Activated T-cell treated with anti-CD3 and anti-CD28 coated beads, Interleukin-2, amount 50 U/mL, for 72 hours (primary cell): ENCODE results near the gene CGB7. TPM values are rescaled to one million over a fixed set of nuclear protein-coding genes. Genes with fewer than 3 reads are reported as not detected.
"Not testable (repeated sequence)": the region's sequence is repeated elsewhere in the genome, so short reads cannot be mapped to it uniquely, and the experiment has no call there.

Experiments used
- ATAC-seq, 2 donors: fragments of 150-1000 bp; cut with Tn5 transposase; replicated peaks in 1 of 2; 2 replicates each; pipeline ENCODE4 v1.10.0; 2021; ENCODE audit warnings: moderate library complexity in 2 of 2, mild to moderate bottlenecking in 1 of 2
- DNase-seq, 2 donors: peaks; one replicate each; pipeline ENCODE4 v3.0.0; 2021 to 2022; ENCODE audit warnings: mixed read lengths in 1 of 2
- H3K27ac Mint-ChIP-seq: one replicate; pipeline ENCODE4 v1.8.0; 2022; ENCODE audit warnings: mild to moderate bottlenecking, moderate library complexity, mixed read lengths
- H3K27me3 Mint-ChIP-seq: one replicate; pipeline ENCODE4 v1.8.0; 2022; ENCODE audit warnings: low read depth, mixed read lengths
- H3K36me3 Mint-ChIP-seq, 2 donors: one replicate each; pipeline ENCODE4 v1.8.0; 2022; ENCODE audit warnings: mixed read lengths in 2 of 2, mild to moderate bottlenecking in 1 of 2; ENCODE audit not compliant: insufficient read depth in 2 of 2
- H3K4me1 Mint-ChIP-seq: one replicate; pipeline ENCODE4 v1.8.0; 2022; ENCODE audit warnings: low read depth, mixed read lengths
- H3K4me3 Mint-ChIP-seq, 2 donors: one replicate each; pipeline ENCODE4 v1.8.0; 2022; ENCODE audit warnings: mild to moderate bottlenecking in 2 of 2, mixed read lengths in 2 of 2, moderate library complexity in 2 of 2
- H3K9me3 Mint-ChIP-seq, 2 donors: one replicate each; pipeline ENCODE4 v1.8.0; 2022; ENCODE audit warnings: mixed read lengths in 2 of 2
- total RNA-seq, 2 donors: library from RNA; stranded (reverse); gene quantifications; one replicate each; pipeline ENCODE4 v1.2.3, GENCODE V29; 2022

The CGB7 gene
- total RNA-seq, 2 donors from 2014 or later: not detected

GRCh38 chr19:49065905-49066512 is 8.5 kb upstream of the CGB7 start:
- ATAC-seq (no peak), DNase-seq (no peak)
- Mint-ChIP-seq H3K27ac (no peak overlapping the region), H3K36me3 (peaks cover 0 to 1% of the 10 kb centered on the region in 2 donors), H3K27me3 (peaks cover 79% of the 10 kb centered on the region), H3K4me3 (no peak overlapping the region), H3K4me1 (no peaks in the 10 kb centered on the region), H3K9me3 (peaks cover 0 to 4% of the 10 kb centered on the region in 2 donors)

DNA sequence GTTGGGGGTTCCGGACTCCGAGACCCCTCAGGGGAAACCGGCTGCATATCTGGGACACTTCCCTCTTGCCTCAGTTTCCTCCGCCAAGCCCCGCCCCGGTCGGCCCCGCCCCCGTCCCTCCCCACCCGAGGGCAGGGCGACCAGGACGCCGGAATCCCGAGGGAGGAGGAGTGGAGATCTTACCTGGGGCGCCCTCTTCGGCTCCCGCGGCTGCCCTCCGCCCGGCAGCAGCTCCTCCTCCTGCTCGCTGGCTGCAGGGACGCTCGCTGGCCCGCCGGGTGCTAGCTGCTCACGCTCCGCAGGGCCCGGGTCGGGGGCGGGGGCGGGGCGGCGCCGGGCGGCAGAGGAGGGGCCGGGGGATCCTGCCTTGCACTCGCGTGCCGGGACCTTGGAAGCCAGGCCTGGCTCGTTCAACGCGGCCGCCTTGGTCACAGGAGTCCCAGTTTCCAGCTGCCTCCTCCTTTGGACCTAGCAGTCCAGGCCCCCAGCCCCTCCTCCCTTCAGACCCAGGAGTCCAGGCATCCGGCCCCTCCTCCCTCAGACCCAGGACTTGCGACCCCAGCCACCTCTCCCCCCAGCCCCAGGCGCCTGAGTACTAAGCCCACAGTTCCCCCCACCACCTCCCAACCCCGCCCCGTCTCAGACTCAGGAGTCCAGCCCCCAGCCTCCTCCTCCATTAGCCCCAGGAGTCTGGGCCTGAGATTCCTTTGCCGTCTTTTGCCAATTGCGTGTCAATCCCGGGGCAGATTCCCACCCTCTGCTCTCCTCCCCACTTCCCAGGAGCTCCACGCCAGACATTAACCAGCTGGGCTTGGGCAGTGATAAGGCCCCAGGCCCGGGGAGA is 7.4 kb upstream of the CGB7 start, which contains the start of gene NTF4:
NTF4 (minus strand) TSS at position 51 of the 844 bp plus-strand sequence. CDS start 2,821 bp downstream, outside the sequence.
- Mint-ChIP-seq H3K4me1 (no peaks in the 10 kb centered on the region), H3K27me3 (peaks cover 79% of the 10 kb centered on the region), H3K9me3 (peaks cover 0 to 4% of the 10 kb centered on the region in 2 donors), H3K27ac (no peak within 1 kb of the TSS), H3K4me3 (peak within 1 kb of the TSS in 1 of 2 donors; percentile 29), H3K36me3 (peaks cover 0 to 1% of the 10 kb centered on the region in 2 donors)
- DNase-seq (no peak), ATAC-seq (peak in 1 of 2 donors; percentile 17)

- ATAC-seq (no peak), DNase-seq (no peak)
- Mint-ChIP-seq H3K27me3 (peaks cover 78% of the 10 kb centered on the region), H3K9me3 (no peaks in the 10 kb centered on the region), H3K36me3 (no peaks in the 10 kb centered on the region), H3K4me1 (no peaks in the 10 kb centered on the region), H3K4me3 (peak overlapping the region in 1 of 2 donors; percentile 5), H3K27ac (no peak overlapping the region)
Measured at GRCh38 chr19:49064029-49064629, 6.6 kb upstream of the CGB7 start.

- Mint-ChIP-seq H3K9me3 (no peaks in the 10 kb centered on the region), H3K4me1 (peaks cover 17% of the 10 kb centered on the region), H3K27me3 (peaks cover 78% of the 10 kb centered on the region), H3K27ac (no peak overlapping the region), H3K4me3 (no peak overlapping the region), H3K36me3 (no peaks in the 10 kb centered on the region)
- ATAC-seq (peak in 1 of 2 donors; percentile 23), DNase-seq (peak in 1 of 2 donors; percentile 25)
Measured at GRCh38 chr19:49061445-49061844, 3.9 kb upstream of the CGB7 start.

DNA sequence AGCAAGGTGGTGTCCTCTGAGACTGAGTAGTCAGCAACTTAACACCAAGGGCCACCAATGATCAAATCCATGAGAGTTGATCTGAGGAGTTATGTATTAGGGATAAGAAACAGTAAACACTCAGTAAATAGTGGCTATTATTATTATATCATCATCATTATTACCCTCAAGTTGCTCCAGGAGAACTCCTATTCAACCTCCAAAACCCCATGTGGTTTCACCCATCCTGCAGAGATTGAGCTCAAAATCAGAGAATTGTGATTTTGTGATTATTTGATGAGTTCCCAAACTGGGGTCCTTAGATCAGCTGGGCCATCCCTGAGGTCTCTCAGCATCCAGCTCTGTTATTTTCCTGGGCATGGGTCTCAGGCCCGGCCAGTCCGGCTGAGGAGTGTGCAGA is 3.5 kb upstream of the CGB7 start:
- Mint-ChIP-seq H3K4me3 (no peak overlapping the region), H3K27ac (no peak overlapping the region), H3K9me3 (no peaks in the 10 kb centered on the region), H3K36me3 (no peaks in the 10 kb centered on the region), H3K27me3 (peaks cover 75% of the 10 kb centered on the region), H3K4me1 (peaks cover 21% of the 10 kb centered on the region)
- ATAC-seq (no peak), DNase-seq (no peak)

- DNase-seq (no peak), ATAC-seq (no peak)
- H3K4me3 Mint-ChIP-seq: no peak overlapping the region
- H3K4me1 Mint-ChIP-seq: peaks cover 25% of the 10 kb centered on the region
- no peaks in the 10 kb centered on the region for H3K36me3 Mint-ChIP-seq
- no peaks in the 10 kb centered on the region for H3K9me3 Mint-ChIP-seq
- peaks cover 66% of the 10 kb centered on the region for H3K27me3 Mint-ChIP-seq
- H3K27ac Mint-ChIP-seq: no peak overlapping the region
Measured at GRCh38 chr19:49059053-49059452, 1.5 kb upstream of the CGB7 start.

DNA sequence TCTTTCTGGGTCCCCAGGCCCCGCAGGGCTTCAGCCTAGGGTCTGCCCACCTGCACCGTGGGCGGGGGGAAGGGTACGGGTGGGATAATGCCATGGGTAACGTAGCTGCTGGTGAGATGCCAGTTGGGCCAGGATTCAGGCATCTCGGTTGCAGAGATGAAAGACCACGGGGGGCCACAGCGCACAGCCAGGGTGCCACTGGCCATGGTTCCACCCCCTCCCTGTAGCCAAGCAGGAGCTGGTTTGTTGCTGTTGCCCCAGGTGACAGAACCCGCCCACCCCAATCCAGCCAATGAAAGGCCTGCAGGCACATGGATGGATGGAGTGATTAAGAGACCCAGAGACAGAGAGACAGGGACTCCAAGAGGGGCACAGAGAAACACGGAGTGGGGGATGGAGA is 1.0 kb upstream of the CGB7 start:
- Mint-ChIP-seq H3K27me3 (peaks cover 63% of the 10 kb centered on the region), H3K4me1 (peaks cover 25% of the 10 kb centered on the region)
- peak in 1 of 2 donors; percentile 43 for ATAC-seq

GRCh38 chr19:49056902-49057596 is 500 bp downstream of the CGB7 start:
- Mint-ChIP-seq H3K4me1 (peaks cover 25% of the 10 kb centered on the region), H3K4me3 (peak overlapping the region; percentile 85 to 91), H3K27me3 (peaks cover 54% of the 10 kb centered on the region)
- ATAC-seq: peak in 1 of 2 donors; percentile 20
- H3K9me3 Mint-ChIP-seq, DNase-seq, H3K36me3 Mint-ChIP-seq, H3K27ac Mint-ChIP-seq: not testable (repeated sequence)

More for the DNA sequence above, 1.0 kb upstream of the CGB7 start:
- Mint-ChIP-seq H3K9me3 (no peaks in the 10 kb centered on the region), H3K4me3 (peak overlapping the region in 1 of 2 donors; percentile 91), H3K36me3 (no peaks in the 10 kb centered on the region), H3K27ac (no peak overlapping the region)
- DNase-seq: peak; percentile 39 to 57

DNA sequence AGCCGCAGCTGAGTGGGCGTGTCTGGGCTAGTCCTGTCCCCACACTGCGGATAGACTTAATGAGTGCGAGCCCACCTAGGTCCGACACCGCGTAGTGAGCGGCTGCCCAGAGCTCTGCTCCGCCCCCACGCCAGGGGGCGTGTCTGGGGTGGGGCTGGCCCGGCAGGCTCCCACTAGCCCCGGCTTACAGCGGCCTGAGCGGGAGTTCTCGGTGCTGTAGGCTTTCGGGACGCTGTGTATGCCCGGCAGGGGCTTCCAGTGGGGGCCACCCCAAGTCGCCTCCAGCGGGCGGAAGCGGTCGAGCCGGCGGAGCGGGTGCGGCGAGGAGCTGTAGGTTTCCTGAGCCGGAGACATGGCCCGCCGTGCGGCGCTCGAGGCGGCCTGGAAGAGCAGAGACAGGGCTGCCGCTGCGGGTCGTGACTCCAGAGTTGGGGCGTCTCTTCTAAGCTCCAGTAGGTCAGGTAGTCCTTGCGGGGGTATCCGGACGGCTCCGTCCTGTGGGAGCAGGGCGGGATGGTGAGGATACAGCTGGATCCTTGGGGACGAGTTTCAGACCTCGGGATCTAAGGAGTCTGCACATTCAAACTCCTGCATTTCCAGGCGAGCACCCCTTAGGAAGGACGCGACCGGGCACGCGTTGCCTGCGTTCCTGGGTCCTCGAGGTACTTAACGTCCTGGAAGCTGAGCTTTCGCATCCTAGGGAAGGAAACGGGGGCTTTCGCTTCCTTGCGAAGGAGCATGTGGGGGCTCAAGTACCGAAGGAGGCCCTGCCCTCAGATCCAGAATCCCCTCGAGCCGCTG is 1.2 kb downstream of the CGB7 start:
- ATAC-seq (peak; percentile 79 to 87), DNase-seq (peak; percentile 61 to 70)
- Mint-ChIP-seq H3K27ac (no peak overlapping the region), H3K4me1 (peaks cover 25% of the 10 kb centered on the region), H3K9me3 (no peaks in the 10 kb centered on the region), H3K36me3 (no peaks in the 10 kb centered on the region), H3K27me3 (peaks cover 49% of the 10 kb centered on the region), H3K4me3 (peak overlapping the region; percentile 85 to 91)

GRCh38 chr19:49050376-49051033 is 7.0 kb downstream of the CGB7 start:
- not testable (repeated sequence) for ATAC-seq, H3K36me3 Mint-ChIP-seq, H3K27me3 Mint-ChIP-seq, H3K4me3 Mint-ChIP-seq, DNase-seq, H3K27ac Mint-ChIP-seq, H3K9me3 Mint-ChIP-seq, H3K4me1 Mint-ChIP-seq

DNA sequence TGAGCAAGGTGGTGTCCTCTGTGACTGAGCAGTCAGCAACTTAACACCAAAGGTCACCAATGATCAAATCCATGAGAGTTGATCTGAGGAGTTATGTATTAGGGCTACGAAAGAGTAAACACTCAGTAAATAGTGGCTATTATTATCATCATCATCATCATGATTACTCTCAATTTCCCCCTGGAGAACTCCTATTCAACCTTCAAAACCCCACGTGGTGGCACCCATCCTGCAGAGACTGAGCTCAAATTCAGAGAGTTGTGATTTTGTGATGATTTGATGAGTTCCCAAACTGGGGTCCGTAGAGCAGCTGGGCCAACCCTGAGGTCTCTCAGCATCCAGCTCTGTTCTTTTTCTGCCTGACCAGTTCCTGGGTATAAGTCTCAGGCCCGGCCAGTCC is 7.7 kb downstream of the CGB7 start:
- H3K4me1 Mint-ChIP-seq, H3K27me3 Mint-ChIP-seq, H3K9me3 Mint-ChIP-seq, ATAC-seq, DNase-seq, H3K4me3 Mint-ChIP-seq, H3K27ac Mint-ChIP-seq, H3K36me3 Mint-ChIP-seq: not testable (repeated sequence)

DNA sequence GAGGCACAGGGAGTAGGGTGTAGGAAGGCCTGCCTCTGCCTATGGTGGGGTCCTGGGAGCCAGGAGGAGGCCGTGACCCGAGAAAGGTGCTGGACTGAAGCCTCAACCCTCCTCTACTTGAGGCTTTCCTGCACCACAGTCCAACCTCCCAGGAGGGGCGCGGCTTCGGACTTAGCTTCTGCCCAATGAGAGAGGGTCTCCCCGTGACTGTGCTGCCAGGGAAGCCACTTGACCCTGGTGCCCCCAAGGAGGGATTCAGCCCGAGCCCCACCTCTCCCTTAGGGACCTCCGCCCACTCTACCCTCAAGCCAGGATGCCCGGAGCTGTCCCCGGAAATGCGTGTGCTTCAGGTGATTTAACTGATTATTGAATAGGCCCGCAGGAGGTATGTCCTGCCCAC is 8.5 kb downstream of the CGB7 start, which contains the start of gene CGB8:
CGB8 (minus strand) TSS at position 101 of the 400 bp plus-strand sequence. CDS start 372 bp downstream, outside the sequence.
- not testable (repeated sequence) for H3K27ac Mint-ChIP-seq, H3K4me1 Mint-ChIP-seq, ATAC-seq, H3K9me3 Mint-ChIP-seq, H3K4me3 Mint-ChIP-seq, H3K27me3 Mint-ChIP-seq, H3K36me3 Mint-ChIP-seq, DNase-seq
